HepG2 (cell line): ENCODE results near the gene FAM219B. TPM values are rescaled to one million over a fixed set of nuclear protein-coding genes. Genes with fewer than 3 reads are reported as not detected.

Experiments
- ATAC-seq: fragments of 200-7000 bp; cut with Tn5 transposase; 3 replicates; pipeline ENCODE4 v1.9.1; 2020; ENCODE audit warnings: mild to moderate bottlenecking, moderate library complexity
- BruUV-seq: library from RNA; stranded (reverse); fragments of 400-500 nt; replicated peaks from 2 replicates; lab custom pipeline; 2021; lab: Mats Ljungman, UMichigan
- CTCF ChIA-PET: fragments of 300-600 bp; formaldehyde crosslinking; extraction: SDS; loops from one replicate; lab custom pipeline; 2021; ENCODE audit warnings: low total read pairs, inconsistent platforms, low intra/inter-chr PET ratio; lab: Yijun Ruan, JAX
- POLR2A ChIA-PET: fragments of 350-600 bp; sonication (Branson Sonifier 250); formaldehyde crosslinking; loops from one replicate; lab custom pipeline; 2020; ENCODE audit warnings: antibody characterized with exemption, inconsistent platforms; lab: Yijun Ruan, JAX
- DNase-seq: peaks from one replicate; pipeline ENCODE4 v3.0.0-alpha.2; 2015; ENCODE audit warnings: low spot score
- FAIRE-seq: peaks from 3 replicates; lab custom pipeline; 2011; peaks lifted over from hg19 to GRCh38; lab: Jason Lieb, UNC
- H2AFZ ChIP-seq: one replicate; pipeline ENCODE4 v1.6.1; 2011; ENCODE audit warnings: low read length, inconsistent platforms
- H3K27ac ChIP-seq: fragments of 300-600 bp; 3 replicates; pipeline ENCODE4 v1.8.0; 2011; ENCODE audit warnings: mixed run types, mild to moderate bottlenecking, mixed read lengths, low read length, inconsistent platforms; ENCODE audit not compliant: insufficient read depth; ENCODE audit errors: extremely low read length
- H3K27me3 ChIP-seq, 2 experiments: fragments of 200-600 bp in 1 of 2; 2 replicates in 1 of 2; 3 replicates in 1 of 2; pipeline versions ENCODE4 v1.6.0 to v1.8.0; 2011; ENCODE audit warnings: low read length in 2 of 2, mild to moderate bottlenecking in 2 of 2, moderate library complexity in 2 of 2, inconsistent platforms in 1 of 2; ENCODE audit not compliant: insufficient read depth in 2 of 2, control insufficient read depth in 1 of 2
- H3K36me3 ChIP-seq, 2 experiments: fragments of 200-600 bp in 1 of 2; replicated peaks in 1 of 2; 2 replicates in 1 of 2; 3 replicates in 1 of 2; pipeline versions ENCODE4 v1.5.1 to v1.8.0; 2011; ENCODE audit warnings: low read length in 2 of 2, inconsistent platforms in 1 of 2; ENCODE audit not compliant: insufficient read depth in 2 of 2, control insufficient read depth in 1 of 2
- H3K4me1 ChIP-seq: 2 replicates; pipeline ENCODE4 v1.5.1; 2012; ENCODE audit warnings: low read length, inconsistent platforms; ENCODE audit not compliant: insufficient read depth
- H3K4me2 ChIP-seq: 2 replicates; pipeline ENCODE4 v1.6.0; 2011; ENCODE audit warnings: low read depth, low read length, inconsistent platforms
- H3K4me3 ChIP-seq, 3 experiments: fragments of 200-600 bp in 1 of 3; sonication (generic), shearing (Covaris generic) in 1 of 3; replicated peaks in 1 of 3; 2 replicates each; pipeline ENCODE4 v1.5.1; 2011 to 2016; ENCODE audit warnings: low read length in 3 of 3, inconsistent platforms in 2 of 3, low read depth in 2 of 3, mild to moderate bottlenecking in 2 of 3, control low read depth in 1 of 3, mixed read lengths in 1 of 3; ENCODE audit not compliant: insufficient read depth in 1 of 3
- H3K79me2 ChIP-seq: one replicate; pipeline ENCODE4 v1.6.1; 2011; ENCODE audit warnings: low read length, inconsistent platforms; ENCODE audit not compliant: insufficient read depth
- H3K9ac ChIP-seq: 2 replicates; pipeline ENCODE4 v1.6.0; 2011; ENCODE audit warnings: mild to moderate bottlenecking, low read depth, low read length, inconsistent platforms; ENCODE audit not compliant: insufficient read depth
- H3K9me3 ChIP-seq: 2 replicates; pipeline ENCODE4 v1.5.1; 2012; ENCODE audit warnings: mild to moderate bottlenecking, low read length
- H4K20me1 ChIP-seq: 2 replicates; pipeline ENCODE4 v1.6.0; 2011; ENCODE audit warnings: inconsistent platforms, mild to moderate bottlenecking, low read length, moderate library complexity; ENCODE audit not compliant: insufficient read depth
- ESRRA ChIP-seq: sonication (generic); formaldehyde crosslinking; IDR thresholded peaks from 2 replicates; pipeline ENCODE4 v1.5.1; 2020; ENCODE audit warnings: mild to moderate bottlenecking, low read depth, missing genetic modification reagents
- KDM2A ChIP-seq: sonication (generic); formaldehyde crosslinking; IDR thresholded peaks from 2 replicates; pipeline ENCODE4 v1.4.0; 2020; ENCODE audit warnings: low read depth, missing genetic modification reagents, borderline replicate concordance
- SKIL ChIP-seq: sonication (generic); formaldehyde crosslinking; IDR thresholded peaks from 2 replicates; pipeline ENCODE4 v1.8.0; 2022; ENCODE audit warnings: missing genetic modification reagents, mild to moderate bottlenecking, moderate library complexity, borderline replicate concordance
- TERF1 ChIP-seq: sonication (generic); formaldehyde crosslinking; IDR thresholded peaks from 2 replicates; pipeline ENCODE4 v1.8.0; 2022; ENCODE audit warnings: mild to moderate bottlenecking, missing genetic modification reagents, moderate library complexity
- in situ Hi-C: cut with HindIII; loops from 2 replicates; pipeline ENCODE4 v1.10.0; 2017; ENCODE audit warnings: low pct_unique_long_range_greater_than_20kb; ENCODE audit not compliant: extremely low pct_ligation_motif_present
- intact Hi-C: fragments of 100-400 bp; cut with micrococcal nuclease; formaldehyde crosslinking; loops from one replicate; pipeline ENCODE4 v1.10.0; 2022; ENCODE audit not compliant: unreplicated experiment
- polyA plus RNA-seq, 8 experiments: library from polyadenylated mRNA; depleted of rRNA in 3 of 8; stranded (reverse) in 7 of 8; unstranded in 1 of 8; fragments of >200 nt; fragmentation: Illumina TruSeq in 4 of 8; extraction: Trizol in 4 of 8; gene quantifications; 2 replicates each; pipeline versions ENCODE4 v1.2.1 to v1.2.3, GENCODE V29; 2011 to 2016; ENCODE audit warnings: low read depth in 4 of 8, missing spikeins in 1 of 8, mixed read lengths in 1 of 8; ENCODE audit not compliant: insufficient read depth in 1 of 8
- total RNA-seq, 5 experiments: library from RNA; depleted of rRNA; stranded (reverse); fragments of >200 nt; fragmentation: Illumina TruSeq; extraction: Trizol; gene quantifications; 2 replicates each; pipeline ENCODE4 v1.2.3, GENCODE V29; 2016; ENCODE audit warnings: low read depth in 1 of 5

Gene FAM219B
- total and polyA plus RNA-seq, 2 of the 13 experiments (the other 11 are each of a cell fraction or from before 2014, with no cell fraction given) = 36.6 to 50.2 TPM

GRCh38 chr15:74954515-74954914 lies 47.9 kb upstream of the FAM219B start:
- Histone ChIP-seq H3K79me2 (no peaks in the 10 kb centered on the region), H3K27ac (no peak overlapping the region), H3K4me2 (no peak overlapping the region), H2AFZ (no peak overlapping the region), H3K4me3 (no peak overlapping the region), H3K27me3 (peaks cover 2 to 43% of the 10 kb centered on the region in 2 experiments; a peak in 3 of 5 replicates), H3K4me1 (peaks cover 18% of the 10 kb centered on the region), H3K36me3 (no peaks in the 10 kb centered on the region), H3K9me3 (no peaks in the 10 kb centered on the region), H3K9ac (no peak overlapping the region), H4K20me1 (no peaks in the 10 kb centered on the region)
- TF ChIP-seq TERF1 (CRISPR knock-in tag) = no peak
- TF ChIP-seq KDM2A (CRISPR knock-in tag) = no peak
- TF ChIP-seq ESRRA (CRISPR knock-in tag) = no peak
- TF ChIP-seq SKIL (CRISPR knock-in tag) = no peak
- no TSS peak for BruUV-seq
- intact Hi-C loops = loop anchor here (5.0 kb wide), 1 partner anchor 47 kb away; the partner anchor contains the start of gene FAM219B
- CTCF ChIA-PET = no interaction called here
- FAIRE-seq (no peak), ATAC-seq (no peak), DNase-seq (no peak)
- in situ Hi-C loops = loop anchor here (10.0 kb wide), 2 partner anchors 180 to 320 kb away; no protein-coding TSS in a partner anchor
- POLR2A ChIA-PET = no interaction called here
